ENCODE data around the gene ENAH. TPM values are rescaled to one million over a fixed set of nuclear protein-coding genes. Genes with fewer than 3 reads are reported as not detected.
"Not testable (repeated sequence)": the region's sequence is repeated elsewhere in the genome, so short reads cannot be mapped to it uniquely, and the experiment has no call there.

The ENAH gene
- total RNA-seq, 2 donors from 2014 or later: 43.5 to 63.7 TPM

GRCh38 chr1:225617479-225617878 is 35.4 kb downstream of the ENAH start:
- no peaks in the 10 kb centered on the region for H3K27me3 ChIP-seq
- H3K9ac ChIP-seq (ENCODE audit: low read depth in 2 of 2, low read length in 2 of 2): no peak overlapping the region
- no peaks in the 10 kb centered on the region for H3K9me3 ChIP-seq
- no peak for TF ChIP-seq CTCF (IDR thresholded peaks at IDR 0.05)
- H3K4me1 ChIP-seq: no peaks in the 10 kb centered on the region
- no peaks in the 10 kb centered on the region for H3K36me3 ChIP-seq
- H3K4me3 ChIP-seq: no peak overlapping the region
- no peak overlapping the region for H3K27ac ChIP-seq
- intact Hi-C loops (cut with DNase I): no loop called here
- DNase-seq: no peak

GRCh38 chr1:225615403-225615790 is 37.5 kb downstream of the ENAH start:
- H3K27me3 ChIP-seq; H3K4me3 ChIP-seq; H3K4me1 ChIP-seq; DNase-seq; H3K36me3 ChIP-seq; H3K9ac ChIP-seq (ENCODE audit: low read depth in 2 of 2, low read length in 2 of 2); H3K27ac ChIP-seq; H3K9me3 ChIP-seq; intact Hi-C loops (cut with DNase I): not testable (repeated sequence)

- Histone ChIP-seq H3K36me3 (no peaks in the 10 kb centered on the region), H3K27me3 (no peaks in the 10 kb centered on the region), H3K9me3 (no peaks in the 10 kb centered on the region), H3K9ac (ENCODE audit: low read depth in 2 of 2, low read length in 2 of 2) (no peak overlapping the region), H3K4me3 (no peak overlapping the region), H3K4me1 (no peaks in the 10 kb centered on the region), H3K27ac (no peak overlapping the region)
- intact Hi-C loops (cut with DNase I): no loop called here
- DNase-seq: no peak
- no peak for TF ChIP-seq CTCF (IDR thresholded peaks at IDR 0.05)
These were observed 39.9 kb downstream of the ENAH start for GRCh38 chr1:225613006-225613405.

GRCh38 chr1:225612287-225612686 is 40.6 kb downstream of the ENAH start:
- H3K4me3 ChIP-seq: no peak overlapping the region
- H3K27ac ChIP-seq: no peak overlapping the region
- no peaks in the 10 kb centered on the region for H3K9me3 ChIP-seq
- DNase-seq: no peak
- no peak for TF ChIP-seq CTCF (IDR thresholded peaks at IDR 0.05)
- intact Hi-C loops (cut with DNase I): no loop called here
- H3K9ac ChIP-seq (ENCODE audit: low read depth in 2 of 2, low read length in 2 of 2): no peak overlapping the region
- H3K36me3 ChIP-seq: no peaks in the 10 kb centered on the region
- no peaks in the 10 kb centered on the region for H3K27me3 ChIP-seq
- no peaks in the 10 kb centered on the region for H3K4me1 ChIP-seq

GRCh38 chr1:225611537-225612223 is 41.2 kb downstream of the ENAH start:
- Histone ChIP-seq H3K36me3 (no peaks in the 10 kb centered on the region), H3K4me3 (no peak overlapping the region), H3K9me3 (no peaks in the 10 kb centered on the region), H3K4me1 (no peaks in the 10 kb centered on the region), H3K27ac (no peak overlapping the region), H3K27me3 (no peaks in the 10 kb centered on the region), H3K9ac (ENCODE audit: low read depth in 2 of 2, low read length in 2 of 2) (no peak overlapping the region)
- no peak for TF ChIP-seq CTCF (IDR thresholded peaks at IDR 0.05)
- intact Hi-C loops (cut with DNase I): no loop called here
- DNase-seq: no peak

- H3K27ac ChIP-seq: no peak overlapping the region
- no peak for TF ChIP-seq CTCF (IDR thresholded peaks at IDR 0.05)
- intact Hi-C loops (cut with DNase I): no loop called here
- no peak for DNase-seq
- H3K9ac ChIP-seq (ENCODE audit: low read depth in 2 of 2, low read length in 2 of 2): no peak overlapping the region
- no peaks in the 10 kb centered on the region for H3K27me3 ChIP-seq
- no peaks in the 10 kb centered on the region for H3K36me3 ChIP-seq
- no peaks in the 10 kb centered on the region for H3K4me1 ChIP-seq
- no peaks in the 10 kb centered on the region for H3K9me3 ChIP-seq
- no peak overlapping the region for H3K4me3 ChIP-seq
These were observed 42.4 kb downstream of the ENAH start for GRCh38 chr1:225610539-225610938.

Measured in colonic mucosa (tissue), 4 donors.